CD4-positive, alpha-beta T cell (primary cell): ENCODE results near the gene STAC2. TPM values are rescaled to one million over a fixed set of nuclear protein-coding genes. Genes with fewer than 3 reads are reported as not detected.

Experiments used
- ATAC-seq: fragments of 200-7000 bp; cut with Tn5 transposase; one replicate; pipeline ENCODE4 v1.10.0; 2022; ENCODE audit warnings: mild to moderate bottlenecking; ENCODE audit not compliant: poor library complexity
- CTCF ChIA-PET: fragments of 350-600 bp; sonication (Branson Sonifier 250); formaldehyde crosslinking; loops from one replicate; lab custom pipeline; 2021; ENCODE audit warnings: antibody characterized with exemption, inconsistent platforms; lab: Charles Lee
- POLR2A ChIA-PET: fragments of 350-600 bp; sonication (Branson Sonifier 250); formaldehyde crosslinking; loops from one replicate; lab custom pipeline; 2021; ENCODE audit warnings: antibody characterized with exemption, inconsistent platforms; lab: Charles Lee
- DNase-seq, 14 experiments: peaks; one replicate each; pipeline ENCODE4 v3.0.0-alpha.2; 2013 to 2020; ENCODE audit warnings: mixed read lengths in 2 of 14
- H3K27ac ChIP-seq, 2 donors: one replicate each; pipeline versions ENCODE4 v1.5.1 to v1.7.0; 2013; ENCODE audit warnings: low read length in 2 of 2, low read depth in 1 of 2, mild to moderate bottlenecking in 1 of 2
- H3K27me3 ChIP-seq, 2 experiments: 1 replicate in 1 of 2; 2 replicates in 1 of 2; pipeline versions ENCODE4 v1.6.1 to v1.7.0; 2013; ENCODE audit warnings: low read length in 2 of 2, control low read depth in 1 of 2, mild to moderate bottlenecking in 1 of 2, moderate library complexity in 1 of 2; ENCODE audit not compliant: insufficient read depth in 2 of 2, control insufficient read depth in 1 of 2
- H3K36me3 ChIP-seq: one replicate; pipeline ENCODE4 v1.6.1; 2013; ENCODE audit warnings: low read length, control low read depth; ENCODE audit not compliant: insufficient read depth
- H3K4me1 ChIP-seq: one replicate; pipeline ENCODE4 v1.6.1; 2013; ENCODE audit warnings: low read length, control low read depth; ENCODE audit not compliant: insufficient read depth
- H3K4me3 ChIP-seq: one replicate; pipeline ENCODE4 v1.5.1; 2013; ENCODE audit warnings: mild to moderate bottlenecking, low read length, moderate library complexity
- H3K9me3 ChIP-seq, 2 experiments: 1 replicate in 1 of 2; 2 replicates in 1 of 2; pipeline versions ENCODE4 v1.6.1 to v1.7.0; 2013; ENCODE audit warnings: low read length in 2 of 2, mild to moderate bottlenecking in 2 of 2, control low read depth in 1 of 2, moderate library complexity in 1 of 2; ENCODE audit not compliant: control insufficient read depth in 1 of 2, insufficient read depth in 1 of 2
- H3K27ac Mint-ChIP-seq: one replicate; pipeline ENCODE4 v1.8.0; 2020; ENCODE audit warnings: mixed read lengths
- H3K27me3 Mint-ChIP-seq: one replicate; pipeline ENCODE4 v1.8.0; 2021; ENCODE audit warnings: mixed read lengths
- H3K36me3 Mint-ChIP-seq: one replicate; pipeline ENCODE4 v1.8.0; 2021; ENCODE audit warnings: low read depth, mixed read lengths
- H3K4me1 Mint-ChIP-seq: one replicate; pipeline ENCODE4 v1.8.0; 2021; ENCODE audit warnings: low read depth, mixed read lengths
- H3K4me3 Mint-ChIP-seq: one replicate; pipeline ENCODE4 v1.8.0; 2020; ENCODE audit warnings: mild to moderate bottlenecking, mixed read lengths
- H3K9me3 Mint-ChIP-seq: one replicate; pipeline ENCODE4 v1.8.0; 2020; ENCODE audit warnings: mixed read lengths
- intact Hi-C, 2 experiments: fragments of 100-400 bp; cut with DNase I in 1 of 2; cut with micrococcal nuclease in 1 of 2; formaldehyde crosslinking; loops; one replicate each; pipeline versions ENCODE4 v1.15.1 to v1.9.0; 2023 to 2025; cut with DNase I, micrococcal nuclease
- polyA plus RNA-seq, 2 donors: library from polyadenylated mRNA; unstranded; fragments of 120-200 nt; gene quantifications; one replicate each; pipeline ENCODE4 v1.2.1, GENCODE V29; 2013
- total RNA-seq, 174 experiments: library from RNA in 2 of 174; stranded (reverse) in 2 of 174; gene quantifications; one replicate each; pipeline ENCODE4 v1.2.3 and lab custom pipeline; 2021 to 2026
- TF ChIP-seq, protein P1 (sequence below): fragments of 200-600 bp; IDR thresholded peaks from one replicate; pipeline ENCODE4 v1.8.0; 2022; ENCODE audit warnings: antibody characterized with exemption, mild to moderate bottlenecking

Gene STAC2
- total RNA-seq: not detected
- not detected for polyA plus RNA-seq (2013, experiment 1 of 2)
- not detected for polyA plus RNA-seq (2013, experiment 2 of 2)
- 0 to 0.20 (median 0) reads per million in 172 experiments for total RNA-seq (lab: John Stamatoyannopoulos, UW)

GRCh38 chr17:39225308-39225958, at the start of gene STAC2:
Gene STAC2 (minus strand): TSS chr17:39225945. CDS start chr17:39225502, 443 bp downstream.
- H3K4me3 Mint-ChIP-seq: peak within 1 kb of the TSS; percentile 86

GRCh38 chr17:39271546-39271945, 45.8 kb upstream of the STAC2 start:
- ChIA-PET CTCF (no interaction called here), POLR2A (no interaction called here)
- no peak overlapping the region for H3K4me3 Mint-ChIP-seq
- Histone ChIP-seq H3K9me3 (no peaks in the 10 kb centered on the region), H3K36me3 (peaks cover 59% of the 10 kb centered on the region), H3K4me1 (no peaks in the 10 kb centered on the region), H3K27ac (no peak overlapping the region), H3K27me3 (no peaks in the 10 kb centered on the region), H3K4me3 (no peak overlapping the region)
- no peaks in the 10 kb centered on the region for H3K27me3 Mint-ChIP-seq
- H3K27ac Mint-ChIP-seq: no peak overlapping the region
- no peak for ATAC-seq
- TF ChIP-seq, protein P1, sequence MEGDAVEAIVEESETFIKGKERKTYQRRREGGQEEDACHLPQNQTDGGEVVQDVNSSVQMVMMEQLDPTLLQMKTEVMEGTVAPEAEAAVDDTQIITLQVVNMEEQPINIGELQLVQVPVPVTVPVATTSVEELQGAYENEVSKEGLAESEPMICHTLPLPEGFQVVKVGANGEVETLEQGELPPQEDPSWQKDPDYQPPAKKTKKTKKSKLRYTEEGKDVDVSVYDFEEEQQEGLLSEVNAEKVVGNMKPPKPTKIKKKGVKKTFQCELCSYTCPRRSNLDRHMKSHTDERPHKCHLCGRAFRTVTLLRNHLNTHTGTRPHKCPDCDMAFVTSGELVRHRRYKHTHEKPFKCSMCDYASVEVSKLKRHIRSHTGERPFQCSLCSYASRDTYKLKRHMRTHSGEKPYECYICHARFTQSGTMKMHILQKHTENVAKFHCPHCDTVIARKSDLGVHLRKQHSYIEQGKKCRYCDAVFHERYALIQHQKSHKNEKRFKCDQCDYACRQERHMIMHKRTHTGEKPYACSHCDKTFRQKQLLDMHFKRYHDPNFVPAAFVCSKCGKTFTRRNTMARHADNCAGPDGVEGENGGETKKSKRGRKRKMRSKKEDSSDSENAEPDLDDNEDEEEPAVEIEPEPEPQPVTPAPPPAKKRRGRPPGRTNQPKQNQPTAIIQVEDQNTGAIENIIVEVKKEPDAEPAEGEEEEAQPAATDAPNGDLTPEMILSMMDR: no peak
- intact Hi-C loops: loop anchor here in 1 of 2 experiments (10.0 kb wide), 2 partner anchors 143 to 253 kb away; no protein-coding TSS in a partner anchor
- no peak for DNase-seq
- H3K9me3 Mint-ChIP-seq: no peaks in the 10 kb centered on the region
- no peaks in the 10 kb centered on the region for H3K4me1 Mint-ChIP-seq
- peaks cover 57% of the 10 kb centered on the region for H3K36me3 Mint-ChIP-seq

More at GRCh38 chr17:39225308-39225958, at the start of gene STAC2:
- Mint-ChIP-seq H3K27ac (no peak within 1 kb of the TSS), H3K27me3 (peaks cover 62% of the 10 kb centered on the region), H3K4me1 (peaks cover 5% of the 10 kb centered on the region), H3K36me3 (no peaks in the 10 kb centered on the region), H3K9me3 (no peaks in the 10 kb centered on the region)
- H3K36me3 ChIP-seq: no peaks in the 10 kb centered on the region
- H3K9me3 ChIP-seq: no peaks in the 10 kb centered on the region
- POLR2A ChIA-PET: interaction anchor here (0.9 kb wide), 1 partner anchor 26 kb away, joined by 6 read pairs; the partner anchor contains the start of gene RPL19
- intact Hi-C loops: no loop called here
- H3K27ac ChIP-seq: no peak within 1 kb of the TSS
- ATAC-seq (peak; percentile 21), DNase-seq (no peak)
- H3K4me1 ChIP-seq: peaks cover 21% of the 10 kb centered on the region
- CTCF ChIA-PET: interaction anchor here (1.7 kb wide), 1 partner anchor 19 kb away, joined by 4 read pairs; no protein-coding TSS in a partner anchor
- peak within 1 kb of the TSS; percentile 19 for H3K4me3 ChIP-seq
- TF ChIP-seq, protein P1: no peak
- peaks cover 48 to 53% of the 10 kb centered on the region in 2 experiments for H3K27me3 ChIP-seq

- H3K9me3 Mint-ChIP-seq: no peaks in the 10 kb centered on the region
- no peaks in the 10 kb centered on the region for H3K4me1 Mint-ChIP-seq
- H3K36me3 ChIP-seq: peaks cover 60% of the 10 kb centered on the region
- ATAC-seq (no peak), DNase-seq (peak in 2 of 14 experiments; percentile 6 to 10)
- TF ChIP-seq, protein P1: no peak
- ChIA-PET POLR2A (interaction anchor here (0.6 to 0.7 kb wide), 2 partner anchors 12 to 117 kb away, joined by 3 read pairs; no protein-coding TSS in a partner anchor), CTCF (no interaction called here)
- no peaks in the 10 kb centered on the region for H3K27me3 ChIP-seq
- H3K4me3 ChIP-seq: no peak overlapping the region
- no peaks in the 10 kb centered on the region for H3K27me3 Mint-ChIP-seq
- H3K36me3 Mint-ChIP-seq: peaks cover 59% of the 10 kb centered on the region
- H3K27ac ChIP-seq: no peak overlapping the region
- H3K4me1 ChIP-seq: no peaks in the 10 kb centered on the region
- no peak overlapping the region for H3K4me3 Mint-ChIP-seq
- H3K9me3 ChIP-seq: no peaks in the 10 kb centered on the region
- intact Hi-C loops: loop anchor here in 1 of 2 experiments (10.0 kb wide), 2 partner anchors 144 to 254 kb away; no protein-coding TSS in a partner anchor
- no peak overlapping the region for H3K27ac Mint-ChIP-seq
Measured at GRCh38 chr17:39270923-39271322, 45.2 kb upstream of the STAC2 start.
